ENCODE data around the gene TNFRSF1A.

GRCh38 chr12:6372403-6373003, 30.6 kb upstream of the TNFRSF1A start:
- TF ChIP-seq CTCF (IDR thresholded peaks at IDR 0.05), result peak in 1 of 5 experiments; percentile 11
- no peak for TF ChIP-seq POLR2A (IDR thresholded peaks at IDR 0.05)
- TF ChIP-seq POLR2AphosphoS5 (IDR thresholded peaks at IDR 0.05), result no peak

Data from transverse colon (tissue), 4 donors.